DND-41 (cell line): ENCODE results near the gene NSD1.

ENCODE experiments used
- ATAC-seq: fragments of 200-7000 bp; cut with Tn5 transposase; 3 replicates; pipeline ENCODE4 v1.9.1; 2021; ENCODE audit warnings: low read depth; ENCODE audit not compliant: insufficient read depth
- DNase-seq: peaks from one replicate; pipeline ENCODE4 v3.0.0-alpha.2; 2020
- H2AFZ ChIP-seq: 2 replicates; pipeline ENCODE4 v1.6.0; 2012; ENCODE audit warnings: low read depth, low read length
- H3K27ac ChIP-seq: 2 replicates; pipeline ENCODE4 v1.5.1; 2012; ENCODE audit warnings: low read length, inconsistent platforms
- H3K27me3 ChIP-seq: fragments of 200-600 bp; sonication (generic); 2 replicates; pipeline ENCODE4 v1.6.0; 2012; ENCODE audit warnings: low read length, mild to moderate bottlenecking, inconsistent platforms; ENCODE audit not compliant: insufficient read depth, poor library complexity
- H3K36me3 ChIP-seq: 2 replicates; pipeline ENCODE4 v1.5.1; 2012; ENCODE audit warnings: low read length, inconsistent platforms; ENCODE audit not compliant: insufficient read depth
- H3K4me1 ChIP-seq: 2 replicates; pipeline ENCODE4 v1.5.1; 2012; ENCODE audit warnings: mild to moderate bottlenecking, low read length; ENCODE audit not compliant: insufficient read depth
- H3K4me2 ChIP-seq: 2 replicates; pipeline ENCODE4 v1.6.0; 2012; ENCODE audit warnings: mild to moderate bottlenecking, moderate library complexity, low read length, inconsistent platforms; ENCODE audit not compliant: insufficient read depth
- H3K4me3 ChIP-seq, 2 experiments: fragments of 200-600 bp in 1 of 2; shearing (Covaris generic) in 1 of 2; 2 replicates each; pipeline ENCODE4 v1.5.1; 2012 to 2016; ENCODE audit warnings: inconsistent platforms in 2 of 2, low read length in 2 of 2, mild to moderate bottlenecking in 2 of 2, low read depth in 1 of 2, moderate library complexity in 1 of 2
- H3K79me2 ChIP-seq: 2 replicates; pipeline ENCODE4 v1.6.0; 2012; ENCODE audit warnings: low read length, inconsistent platforms; ENCODE audit not compliant: insufficient read depth
- H3K9ac ChIP-seq: 2 replicates; pipeline ENCODE4 v1.6.0; 2012; ENCODE audit warnings: low read depth, mild to moderate bottlenecking, inconsistent platforms, low read length, moderate library complexity
- H3K9me3 ChIP-seq: 2 replicates; pipeline ENCODE4 v1.5.1; 2012; ENCODE audit warnings: low read length, moderate library complexity, mild to moderate bottlenecking, inconsistent platforms; ENCODE audit not compliant: insufficient read depth, severe bottlenecking
- H4K20me1 ChIP-seq: 2 replicates; pipeline ENCODE4 v1.6.0; 2012; ENCODE audit warnings: low read length; ENCODE audit not compliant: insufficient read depth
- EZH2 ChIP-seq: IDR thresholded peaks from 3 replicates; pipeline ENCODE4 v1.6.1; 2012; ENCODE audit warnings: borderline replicate concordance, low read depth, mild to moderate bottlenecking, moderate library complexity, low read length, inconsistent platforms; ENCODE audit not compliant: severe bottlenecking
- TF ChIP-seq, protein P1 (sequence below): IDR thresholded peaks from 2 replicates; pipeline ENCODE4 v1.5.1; 2012; ENCODE audit warnings: borderline replicate concordance, low read length, moderate library complexity, mild to moderate bottlenecking; ENCODE audit not compliant: poor library complexity, severe bottlenecking; ENCODE audit errors: extremely low read depth

Gene NSD1

DNA sequence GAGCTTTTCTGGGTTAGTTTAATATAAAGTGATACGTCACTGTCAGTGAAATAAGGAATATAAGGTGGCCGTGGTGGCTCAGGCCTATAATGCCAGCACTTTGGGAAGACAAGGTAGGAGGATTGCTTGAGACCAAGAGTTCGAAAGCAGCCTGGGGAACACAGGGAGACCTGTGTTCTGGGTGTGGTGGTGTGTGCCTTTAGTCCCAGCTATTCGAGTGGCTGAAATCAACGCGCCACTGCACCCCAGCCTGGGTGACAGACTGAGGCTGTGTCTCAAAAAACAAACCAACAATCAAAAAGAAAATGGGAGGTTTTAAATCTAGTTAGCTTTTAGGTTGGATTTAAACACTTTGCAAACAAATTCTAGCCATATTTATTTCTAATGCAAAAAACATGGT is 53.1 kb downstream of the NSD1 start:
- Histone ChIP-seq H3K27ac (no peak overlapping the region), H3K4me2 (no peak overlapping the region), H2AFZ (no peak overlapping the region), H3K9ac (no peak overlapping the region), H3K4me1 (no peaks in the 10 kb centered on the region), H3K79me2 (peaks cover 78% of the 10 kb centered on the region), H3K27me3 (no peaks in the 10 kb centered on the region), H3K4me3 (no peak overlapping the region), H4K20me1 (peaks cover 24% of the 10 kb centered on the region; the same call in 1 of the 2 replicates), H3K9me3 (no peaks in the 10 kb centered on the region), H3K36me3 (peaks cover 9% of the 10 kb centered on the region; the same call in 1 of the 2 replicates)
- DNase-seq (no peak), ATAC-seq (no peak)
- TF ChIP-seq EZH2 = no peak
- TF ChIP-seq, protein P1, sequence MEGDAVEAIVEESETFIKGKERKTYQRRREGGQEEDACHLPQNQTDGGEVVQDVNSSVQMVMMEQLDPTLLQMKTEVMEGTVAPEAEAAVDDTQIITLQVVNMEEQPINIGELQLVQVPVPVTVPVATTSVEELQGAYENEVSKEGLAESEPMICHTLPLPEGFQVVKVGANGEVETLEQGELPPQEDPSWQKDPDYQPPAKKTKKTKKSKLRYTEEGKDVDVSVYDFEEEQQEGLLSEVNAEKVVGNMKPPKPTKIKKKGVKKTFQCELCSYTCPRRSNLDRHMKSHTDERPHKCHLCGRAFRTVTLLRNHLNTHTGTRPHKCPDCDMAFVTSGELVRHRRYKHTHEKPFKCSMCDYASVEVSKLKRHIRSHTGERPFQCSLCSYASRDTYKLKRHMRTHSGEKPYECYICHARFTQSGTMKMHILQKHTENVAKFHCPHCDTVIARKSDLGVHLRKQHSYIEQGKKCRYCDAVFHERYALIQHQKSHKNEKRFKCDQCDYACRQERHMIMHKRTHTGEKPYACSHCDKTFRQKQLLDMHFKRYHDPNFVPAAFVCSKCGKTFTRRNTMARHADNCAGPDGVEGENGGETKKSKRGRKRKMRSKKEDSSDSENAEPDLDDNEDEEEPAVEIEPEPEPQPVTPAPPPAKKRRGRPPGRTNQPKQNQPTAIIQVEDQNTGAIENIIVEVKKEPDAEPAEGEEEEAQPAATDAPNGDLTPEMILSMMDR = no peak

DNA sequence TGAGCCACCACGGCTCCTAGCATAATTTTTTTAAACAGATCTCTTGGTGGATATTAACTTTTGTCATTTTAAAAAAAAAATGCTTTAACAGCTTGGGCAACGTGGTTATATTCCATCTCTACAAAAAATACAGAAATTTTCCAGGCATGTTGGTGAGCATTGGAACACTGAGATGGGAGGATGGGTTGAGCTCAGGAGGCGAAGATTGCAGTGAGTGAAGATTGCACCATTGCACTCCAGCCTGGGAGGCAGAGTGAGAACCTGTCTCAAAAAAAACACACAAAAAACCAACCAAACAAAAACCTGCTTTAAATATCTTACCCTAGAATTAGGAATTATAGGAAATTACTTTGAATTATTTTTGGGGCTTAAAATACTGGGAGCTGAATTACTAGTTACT is 55.2 kb downstream of the NSD1 start:
- Histone ChIP-seq H2AFZ (no peak overlapping the region), H3K4me1 (no peaks in the 10 kb centered on the region), H3K4me3 (no peak overlapping the region), H3K27ac (no peak overlapping the region), H3K4me2 (no peak overlapping the region), H3K9me3 (no peaks in the 10 kb centered on the region), H4K20me1 (peaks cover 21% of the 10 kb centered on the region; the same call in 1 of the 2 replicates), H3K27me3 (no peaks in the 10 kb centered on the region), H3K9ac (no peak overlapping the region), H3K79me2 (peaks cover 60% of the 10 kb centered on the region), H3K36me3 (peaks cover 21% of the 10 kb centered on the region; the same call in 1 of the 2 replicates)
- no peak for TF ChIP-seq EZH2
- TF ChIP-seq, protein P1 = no peak
- ATAC-seq (no peak), DNase-seq (no peak)

DNA sequence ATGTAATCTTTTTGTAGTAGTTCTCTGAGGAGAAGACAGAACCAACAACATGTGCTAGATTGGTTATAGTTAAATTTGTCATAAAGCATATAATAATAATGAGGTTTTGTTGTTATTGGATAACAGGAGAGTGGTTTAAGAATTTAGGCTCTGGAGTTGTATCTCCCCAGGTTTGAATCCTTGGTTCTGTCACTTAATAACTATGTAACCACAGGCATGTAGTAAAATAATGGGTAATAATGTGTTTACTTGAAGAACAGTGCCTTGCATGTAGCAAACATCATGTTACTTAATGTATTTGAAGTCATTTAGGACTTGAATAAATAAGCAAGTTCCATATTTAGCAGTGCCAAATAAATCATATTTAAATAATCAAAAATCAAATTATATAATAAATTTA is 55.8 kb downstream of the NSD1 start:
- Histone ChIP-seq H4K20me1 (peaks cover 16% of the 10 kb centered on the region; the same call in 1 of the 2 replicates), H3K4me2 (no peak overlapping the region), H3K79me2 (peaks cover 53% of the 10 kb centered on the region), H3K4me1 (no peaks in the 10 kb centered on the region), H3K4me3 (no peak overlapping the region), H3K9me3 (no peaks in the 10 kb centered on the region), H2AFZ (no peak overlapping the region), H3K9ac (no peak overlapping the region), H3K36me3 (peaks cover 26% of the 10 kb centered on the region; the same call in 1 of the 2 replicates), H3K27me3 (no peaks in the 10 kb centered on the region), H3K27ac (no peak overlapping the region)
- no peak for TF ChIP-seq EZH2
- TF ChIP-seq, protein P1 = no peak
- no peak for ATAC-seq
- DNase-seq = no peak

DNA sequence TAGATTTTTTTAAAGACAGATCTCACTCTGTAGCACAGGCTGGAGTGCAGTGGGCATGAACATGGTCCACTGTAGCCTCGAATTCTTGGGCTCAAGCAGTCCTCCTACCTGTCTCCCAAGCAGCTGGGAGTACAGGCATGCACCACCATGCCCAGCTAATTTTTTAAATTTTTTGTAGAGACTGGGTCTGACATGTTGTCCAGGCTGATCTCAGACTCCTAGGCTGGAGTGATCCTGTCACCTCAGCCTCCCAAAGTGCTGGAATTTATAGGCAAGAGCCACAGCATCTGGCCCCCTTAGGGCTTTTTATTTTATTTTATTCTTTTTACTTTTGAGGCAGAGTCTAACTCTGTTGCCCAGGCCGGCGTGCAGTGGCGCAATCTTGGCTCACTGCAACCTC is 56.4 kb downstream of the NSD1 start:
- DNase-seq (no peak), ATAC-seq (no peak)
- Histone ChIP-seq H3K4me3 (no peak overlapping the region), H3K36me3 (peaks cover 31% of the 10 kb centered on the region), H3K4me1 (no peaks in the 10 kb centered on the region), H3K9ac (no peak overlapping the region), H3K27ac (no peak overlapping the region), H3K4me2 (no peak overlapping the region), H3K27me3 (no peaks in the 10 kb centered on the region), H4K20me1 (peaks cover 13% of the 10 kb centered on the region; the same call in 1 of the 2 replicates), H3K79me2 (peaks cover 48% of the 10 kb centered on the region), H3K9me3 (no peaks in the 10 kb centered on the region), H2AFZ (no peak overlapping the region)
- TF ChIP-seq, protein P1 = no peak
- no peak for TF ChIP-seq EZH2
